Parathyroid adenoma (tissue), 2 donors: ENCODE results near the gene ZNF569.
"Not testable (repeated sequence)": the region's sequence is repeated elsewhere in the genome, so short reads cannot be mapped to it uniquely, and the experiment has no call there.

ENCODE experiments used
- H2AFZ ChIP-seq: fragments of 300-600 bp; sonication (generic); one replicate; pipeline ENCODE4 v1.7.0; 2017; ENCODE audit warnings: antibody characterized with exemption, mild to moderate bottlenecking
- H3K27ac ChIP-seq: fragments of 300-600 bp; sonication (generic); one replicate; pipeline ENCODE4 v1.7.0; 2017
- H3K27me3 ChIP-seq: fragments of 300-600 bp; sonication (generic); one replicate; pipeline ENCODE4 v1.7.0; 2017; ENCODE audit warnings: low read length; ENCODE audit not compliant: control insufficient read depth, insufficient read depth
- H3K36me3 ChIP-seq: fragments of 300-600 bp; sonication (generic); one replicate; pipeline ENCODE4 v1.7.0; 2017; ENCODE audit warnings: low read length; ENCODE audit not compliant: control insufficient read depth, insufficient read depth
- H3K4me1 ChIP-seq: fragments of 300-600 bp; sonication (generic); one replicate; pipeline ENCODE4 v1.7.0; 2017; ENCODE audit warnings: control low read depth
- H3K4me2 ChIP-seq: fragments of 300-600 bp; sonication (generic); one replicate; pipeline ENCODE4 v1.7.0; 2017; ENCODE audit warnings: low read length
- H3K4me3 ChIP-seq: fragments of 300-600 bp; sonication (generic); one replicate; pipeline ENCODE4 v1.7.0; 2017; ENCODE audit warnings: low read depth, low read length
- H3K79me2 ChIP-seq: fragments of 300-600 bp; sonication (generic); one replicate; pipeline ENCODE4 v1.7.0; 2017; ENCODE audit warnings: control low read depth
- H3K9ac ChIP-seq: fragments of 300-600 bp; sonication (generic); one replicate; pipeline ENCODE4 v1.7.0; 2017; ENCODE audit warnings: mild to moderate bottlenecking
- H3K9me3 ChIP-seq: fragments of 300-600 bp; sonication (generic); one replicate; pipeline ENCODE4 v1.7.0; 2017; ENCODE audit warnings: low read length; ENCODE audit not compliant: control insufficient read depth
- TF ChIP-seq, protein P1 (sequence below): fragments of 300-600 bp; sonication (generic); IDR thresholded peaks from one replicate; pipeline ENCODE4 v1.7.0; 2017; ENCODE audit warnings: antibody characterized with exemption, mild to moderate bottlenecking
- donor health status: primary hyperparathyroidism.

The ZNF569 gene

DNA sequence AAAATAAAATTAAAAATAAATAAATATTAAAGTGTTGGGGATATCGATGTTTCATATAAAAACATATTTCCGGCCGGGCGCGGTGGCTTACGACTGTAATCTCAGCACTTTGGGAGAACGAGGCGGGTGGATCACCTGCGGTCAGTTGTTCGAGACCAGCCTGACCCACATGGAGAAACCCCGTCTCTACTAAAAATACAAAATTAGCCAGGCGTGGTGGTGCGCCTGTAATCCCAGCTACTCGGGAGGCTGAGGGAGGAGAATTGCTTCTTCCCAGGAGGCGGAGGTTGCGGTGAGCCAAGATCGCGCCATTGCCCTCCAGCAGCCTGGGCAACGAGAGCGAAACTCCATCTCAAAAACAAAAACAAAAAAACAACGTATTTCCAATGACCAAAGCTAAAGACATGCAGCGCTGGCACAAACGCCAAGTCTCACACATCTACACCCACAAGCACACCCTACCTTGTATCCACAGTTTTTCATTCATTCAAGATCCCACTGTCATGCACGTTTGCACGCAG is 907 bp downstream of the ZNF569 start:
- H3K4me3 ChIP-seq, result peak overlapping the region; percentile 78
- H3K36me3 ChIP-seq, result no peaks in the 10 kb centered on the region
- H3K27me3 ChIP-seq, result no peaks in the 10 kb centered on the region
- H3K27ac ChIP-seq, result peak overlapping the region; percentile 79
- peaks cover 6% of the 10 kb centered on the region for H3K79me2 ChIP-seq
- peak overlapping the region; percentile 40 for H3K9ac ChIP-seq
- H3K4me2 ChIP-seq, result peak overlapping the region; percentile 64
- TF ChIP-seq, protein P1, sequence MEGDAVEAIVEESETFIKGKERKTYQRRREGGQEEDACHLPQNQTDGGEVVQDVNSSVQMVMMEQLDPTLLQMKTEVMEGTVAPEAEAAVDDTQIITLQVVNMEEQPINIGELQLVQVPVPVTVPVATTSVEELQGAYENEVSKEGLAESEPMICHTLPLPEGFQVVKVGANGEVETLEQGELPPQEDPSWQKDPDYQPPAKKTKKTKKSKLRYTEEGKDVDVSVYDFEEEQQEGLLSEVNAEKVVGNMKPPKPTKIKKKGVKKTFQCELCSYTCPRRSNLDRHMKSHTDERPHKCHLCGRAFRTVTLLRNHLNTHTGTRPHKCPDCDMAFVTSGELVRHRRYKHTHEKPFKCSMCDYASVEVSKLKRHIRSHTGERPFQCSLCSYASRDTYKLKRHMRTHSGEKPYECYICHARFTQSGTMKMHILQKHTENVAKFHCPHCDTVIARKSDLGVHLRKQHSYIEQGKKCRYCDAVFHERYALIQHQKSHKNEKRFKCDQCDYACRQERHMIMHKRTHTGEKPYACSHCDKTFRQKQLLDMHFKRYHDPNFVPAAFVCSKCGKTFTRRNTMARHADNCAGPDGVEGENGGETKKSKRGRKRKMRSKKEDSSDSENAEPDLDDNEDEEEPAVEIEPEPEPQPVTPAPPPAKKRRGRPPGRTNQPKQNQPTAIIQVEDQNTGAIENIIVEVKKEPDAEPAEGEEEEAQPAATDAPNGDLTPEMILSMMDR, result no peak
- peak overlapping the region; percentile 97 for H2AFZ ChIP-seq
- peaks cover 6% of the 10 kb centered on the region for H3K4me1 ChIP-seq
- no peaks in the 10 kb centered on the region for H3K9me3 ChIP-seq

DNA sequence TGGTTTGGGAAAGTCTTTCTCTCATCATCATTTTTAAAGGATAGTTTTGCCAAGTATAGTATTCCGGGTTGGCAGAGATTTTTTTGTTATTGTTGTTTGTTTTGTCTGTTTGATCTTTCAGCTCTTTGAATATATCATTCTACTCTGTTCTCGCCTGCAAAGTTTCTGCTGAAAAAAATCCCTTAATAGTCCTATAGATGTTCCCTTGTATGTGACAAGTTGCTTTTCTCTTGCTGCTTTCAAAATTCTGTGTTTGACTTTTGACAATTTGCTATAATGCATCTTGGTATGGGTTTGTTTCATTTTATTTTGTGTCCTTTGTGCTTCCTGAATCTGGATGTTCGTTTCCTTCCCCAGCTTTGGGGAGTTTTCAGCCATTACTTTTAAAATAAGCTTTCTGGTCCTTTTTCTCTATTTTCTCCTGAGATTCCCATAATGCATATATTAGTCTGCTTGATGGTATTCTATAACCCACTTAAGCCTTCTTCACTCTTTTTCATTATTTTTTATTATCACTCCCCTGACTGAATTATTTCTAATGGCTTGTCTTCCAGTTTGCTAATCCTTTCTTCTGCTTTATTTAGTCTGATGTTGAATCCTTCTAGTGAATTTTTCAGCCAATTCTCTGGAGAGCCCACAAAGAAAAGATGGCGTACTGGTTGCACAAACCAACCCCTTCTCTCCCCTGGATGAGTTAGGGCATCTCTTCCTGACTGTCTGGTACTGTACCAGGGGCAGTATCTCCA is 14.6 kb downstream of the ZNF569 start:
- Histone ChIP-seq H3K9ac (no peak overlapping the region), H3K4me3 (no peak overlapping the region), H3K36me3 (peaks cover 17% of the 10 kb centered on the region), H3K27ac (no peak overlapping the region), H2AFZ (no peak overlapping the region), H3K4me1 (no peaks in the 10 kb centered on the region), H3K79me2 (no peaks in the 10 kb centered on the region), H3K9me3 (peaks cover 9% of the 10 kb centered on the region), H3K4me2 (no peak overlapping the region), H3K27me3 (no peaks in the 10 kb centered on the region)
- TF ChIP-seq, protein P1, result no peak

DNA sequence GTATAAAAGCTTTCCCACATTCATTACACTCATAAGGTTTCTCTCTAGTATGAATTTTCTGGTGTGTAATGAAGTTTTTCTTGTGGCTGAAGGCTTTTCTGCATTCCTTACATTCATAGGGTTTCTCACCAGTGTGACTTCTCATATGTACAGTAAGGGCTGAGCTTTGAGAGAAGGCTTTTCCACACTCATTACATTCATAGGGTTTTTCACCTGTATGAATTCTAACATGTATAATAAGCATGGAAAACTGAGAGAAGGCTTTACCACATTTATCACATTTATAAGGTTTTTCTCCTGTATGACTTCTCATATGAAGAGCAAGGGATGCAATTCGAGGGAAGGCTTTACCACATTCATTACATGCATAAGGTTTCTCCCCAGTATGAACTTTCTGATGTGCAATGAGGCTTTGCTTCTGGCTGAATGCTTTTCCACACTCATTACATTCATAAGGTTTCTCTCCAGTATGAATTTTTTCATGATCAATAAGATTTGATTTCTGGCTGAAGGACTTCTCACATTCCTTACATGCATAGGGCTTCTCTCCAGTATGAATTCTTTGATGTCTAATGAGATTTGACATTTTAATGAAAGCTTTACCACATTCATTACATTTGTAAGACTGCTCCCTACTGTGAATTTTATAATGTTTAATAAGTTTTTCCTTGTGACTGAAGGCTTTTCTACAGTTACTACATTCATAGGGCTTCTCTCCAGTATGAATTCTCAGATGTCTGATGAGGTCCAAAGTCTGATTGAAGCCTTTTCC is 53.7 kb downstream of the ZNF569 start:
- Histone ChIP-seq H3K79me2 (no peaks in the 10 kb centered on the region), H3K36me3 (peaks cover 20% of the 10 kb centered on the region), H3K4me3 (no peak overlapping the region), H3K9me3 (peaks cover 24% of the 10 kb centered on the region), H3K27me3 (no peaks in the 10 kb centered on the region), H3K4me1 (no peaks in the 10 kb centered on the region), H3K9ac (no peak overlapping the region), H3K27ac (no peak overlapping the region), H2AFZ (no peak overlapping the region), H3K4me2 (no peak overlapping the region)
- TF ChIP-seq, protein P1, result no peak

DNA sequence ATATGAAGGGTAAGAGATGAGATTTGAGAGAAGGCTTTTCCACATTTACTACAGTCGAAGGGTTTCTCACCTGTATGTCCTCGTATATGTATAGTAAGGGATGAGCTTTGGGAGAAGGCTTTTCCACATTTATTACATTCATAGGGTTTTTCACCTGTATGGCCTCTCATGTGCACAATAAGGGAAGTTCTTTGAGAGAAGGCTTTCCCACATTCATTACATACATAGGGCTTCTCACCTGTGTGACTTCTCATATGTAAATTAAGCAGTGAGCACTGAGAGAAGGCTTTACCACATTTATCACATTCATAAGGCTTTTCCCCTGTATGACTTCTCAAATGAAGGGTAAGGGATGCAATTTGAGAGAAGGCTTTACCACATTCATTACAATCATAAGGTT is 54.5 kb downstream of the ZNF569 start:
- TF ChIP-seq, protein P1, result no peak
- H3K36me3 ChIP-seq, result peaks cover 20% of the 10 kb centered on the region
- H3K9ac ChIP-seq, result no peak overlapping the region
- no peaks in the 10 kb centered on the region for H3K4me1 ChIP-seq
- no peaks in the 10 kb centered on the region for H3K27me3 ChIP-seq
- H2AFZ ChIP-seq, result no peak overlapping the region
- H3K4me2 ChIP-seq, result no peak overlapping the region
- peaks cover 21% of the 10 kb centered on the region for H3K9me3 ChIP-seq
- no peaks in the 10 kb centered on the region for H3K79me2 ChIP-seq
- H3K4me3 ChIP-seq, result no peak overlapping the region
- no peak overlapping the region for H3K27ac ChIP-seq

DNA sequence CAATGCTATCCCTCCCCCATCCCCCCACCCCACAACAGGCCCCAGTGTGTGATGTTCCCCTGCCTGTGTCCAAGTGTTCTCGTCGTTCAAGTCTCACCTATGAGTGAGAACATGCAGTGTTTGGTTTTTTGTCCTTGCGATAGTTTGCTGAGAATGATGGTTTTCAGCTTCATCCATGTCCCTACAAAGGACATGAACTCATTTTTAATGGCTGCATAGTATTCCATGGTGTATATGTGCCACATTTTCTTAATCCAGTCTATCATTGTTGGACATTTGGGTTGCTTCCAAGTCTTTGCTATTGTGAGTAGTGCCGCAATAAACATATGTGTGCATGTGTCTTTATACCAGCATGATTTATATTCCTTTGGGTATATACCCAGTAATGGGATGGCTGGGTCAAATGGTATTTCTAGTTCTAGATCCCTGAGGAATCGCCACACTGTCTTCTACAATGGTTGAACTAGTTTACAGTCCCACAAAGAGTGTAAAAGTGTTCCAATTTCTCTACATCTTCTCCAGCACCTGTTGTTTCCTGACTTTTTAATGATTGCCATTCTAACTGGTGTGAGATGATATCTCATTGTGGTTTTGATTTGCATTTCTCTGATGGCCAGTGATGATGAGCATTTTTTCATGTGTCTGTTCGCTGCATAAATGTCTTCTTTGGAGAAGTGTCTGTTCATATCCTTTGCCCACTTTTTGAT is 61.0 kb downstream of the ZNF569 start:
- not testable (repeated sequence) for H3K4me1 ChIP-seq, H3K79me2 ChIP-seq, H3K9ac ChIP-seq, H3K4me3 ChIP-seq, H3K27me3 ChIP-seq, H3K9me3 ChIP-seq, H3K27ac ChIP-seq, H3K36me3 ChIP-seq, H2AFZ ChIP-seq, H3K4me2 ChIP-seq
